IMR-90 (cell line): ENCODE results near the gene NUP107. TPM values are rescaled to one million over a fixed set of nuclear protein-coding genes. Genes with fewer than 3 reads are reported as not detected.

Experiments used
- ATAC-seq: fragments of 200-7000 bp; cut with Tn5 transposase; 2 replicates; pipeline ENCODE4 v1.9.1; 2020; ENCODE audit warnings: low read depth, mild to moderate bottlenecking, moderate library complexity
- BruUV-seq: library from RNA; stranded (reverse); fragments of 400-500 nt; replicated peaks from 2 replicates; lab custom pipeline; 2021; lab: Mats Ljungman, UMichigan
- CTCF ChIA-PET: fragments of 300-600 bp; formaldehyde crosslinking; extraction: SDS; loops from one replicate; lab custom pipeline; 2021; ENCODE audit warnings: antibody characterized with exemption; lab: Yijun Ruan, JAX
- POLR2A ChIA-PET: fragments of 300-600 bp; sonication (Branson Sonifier 250); formaldehyde crosslinking; loops from one replicate; lab custom pipeline; 2022; ENCODE audit warnings: antibody characterized with exemption; ENCODE audit not compliant: unreplicated experiment; lab: Charles Lee
- DNase-seq: peaks from one replicate; pipeline ENCODE4 v3.0.0; 2013
- H2AFZ ChIP-seq: replicated peaks from 2 replicates; pipeline ENCODE3; 2013; ENCODE audit warnings: low read length, mild to moderate bottlenecking; ENCODE audit not compliant: poor library complexity
- H2AK5ac ChIP-seq: 2 replicates; pipeline ENCODE4 v1.6.1; 2013; ENCODE audit warnings: low read depth, low read length, inconsistent platforms
- H2AK9ac ChIP-seq: replicated peaks from 2 replicates; pipeline ENCODE3; 2013; ENCODE audit warnings: mild to moderate bottlenecking, low read depth, low read length, moderate library complexity; ENCODE audit not compliant: poor library complexity
- H2BK120ac ChIP-seq: 2 replicates; pipeline ENCODE4 v1.6.1; 2013; ENCODE audit warnings: low read depth, low read length, inconsistent platforms
- H2BK15ac ChIP-seq: 3 replicates; pipeline ENCODE4 v1.6.1; 2013; ENCODE audit warnings: low read depth, low read length, inconsistent platforms
- H2BK20ac ChIP-seq: 2 replicates; pipeline ENCODE4 v1.6.1; 2013; ENCODE audit warnings: low read depth, mild to moderate bottlenecking, inconsistent platforms, low read length, moderate library complexity
- H2BK5ac ChIP-seq: 2 replicates; pipeline ENCODE4 v1.6.1; 2013; ENCODE audit warnings: mild to moderate bottlenecking, low read depth, low read length, inconsistent platforms; ENCODE audit not compliant: poor library complexity, severe bottlenecking
- H3K14ac ChIP-seq: replicated peaks from 2 replicates; pipeline ENCODE4 v1.6.1; 2013; ENCODE audit warnings: low read depth, low read length, inconsistent platforms
- H3K18ac ChIP-seq: 2 replicates; pipeline ENCODE4 v1.6.1; 2013; ENCODE audit warnings: low read depth, low read length, control low read depth
- H3K23ac ChIP-seq: 2 replicates; pipeline ENCODE4 v1.6.1; 2013; ENCODE audit warnings: low read depth, low read length, inconsistent platforms
- H3K27ac ChIP-seq: 2 replicates; pipeline ENCODE4 v1.5.1; 2013; ENCODE audit warnings: mild to moderate bottlenecking, control low read depth, low read length; ENCODE audit not compliant: insufficient read depth
- H3K27me3 ChIP-seq: 2 replicates; pipeline ENCODE4 v1.6.1; 2013; ENCODE audit warnings: low read length; ENCODE audit not compliant: control insufficient read depth, insufficient read depth
- H3K36me3 ChIP-seq: 2 replicates; pipeline ENCODE4 v1.6.1; 2013; ENCODE audit warnings: low read length, mixed read lengths; ENCODE audit not compliant: control insufficient read depth, insufficient read depth
- H3K4ac ChIP-seq: 2 replicates; pipeline ENCODE4 v1.6.1; 2013; ENCODE audit warnings: low read depth, low read length, inconsistent platforms
- H3K4me1 ChIP-seq: 2 replicates; pipeline ENCODE4 v1.6.1; 2013; ENCODE audit warnings: low read length, mixed read lengths; ENCODE audit not compliant: control insufficient read depth, insufficient read depth
- H3K4me2 ChIP-seq: 2 replicates; pipeline ENCODE4 v1.6.1; 2013; ENCODE audit warnings: low read depth, mild to moderate bottlenecking, control low read depth, low read length, moderate library complexity
- H3K4me3 ChIP-seq: 2 replicates; pipeline ENCODE4 v1.5.1; 2013; ENCODE audit warnings: low read depth, mild to moderate bottlenecking, control low read depth, low read length, moderate library complexity; ENCODE audit not compliant: insufficient read depth
- H3K56ac ChIP-seq: 2 replicates; pipeline ENCODE4 v1.6.1; 2013; ENCODE audit warnings: low read length, inconsistent platforms; ENCODE audit not compliant: insufficient read depth; ENCODE audit errors: extremely low read depth
- H3K79me1 ChIP-seq, 2 experiments: 2 replicates each; pipeline ENCODE4 v1.6.1; 2013; ENCODE audit warnings: low read length in 2 of 2, inconsistent platforms in 1 of 2, low read depth in 1 of 2
- H3K9ac ChIP-seq: 2 replicates; pipeline ENCODE4 v1.6.1; 2013; ENCODE audit warnings: low read depth, low read length, control low read depth
- H3K9me1 ChIP-seq: 2 replicates; pipeline ENCODE4 v1.6.1; 2013; ENCODE audit warnings: low read length, inconsistent platforms; ENCODE audit not compliant: insufficient read depth
- H3K9me3 ChIP-seq: 2 replicates; pipeline ENCODE4 v1.6.1; 2013; ENCODE audit warnings: low read length; ENCODE audit not compliant: control insufficient read depth, insufficient read depth
- H4K20me1 ChIP-seq: 2 replicates; pipeline ENCODE4 v1.6.1; 2013; ENCODE audit warnings: low read length, inconsistent platforms; ENCODE audit not compliant: insufficient read depth
- H4K5ac ChIP-seq: 2 replicates; pipeline ENCODE4 v1.6.1; 2013; ENCODE audit warnings: mild to moderate bottlenecking, low read depth, low read length, control low read depth
- H4K8ac ChIP-seq, 2 experiments: 2 replicates each; pipeline ENCODE4 v1.6.1; 2013; ENCODE audit warnings: low read depth in 2 of 2, low read length in 2 of 2, control low read depth in 1 of 2, inconsistent platforms in 1 of 2
- H4K91ac ChIP-seq: 2 replicates; pipeline ENCODE4 v1.6.1; 2013; ENCODE audit warnings: low read depth, low read length, inconsistent platforms; ENCODE audit not compliant: insufficient read depth
- CEBPB ChIP-seq: IDR thresholded peaks from 2 replicates; pipeline ENCODE4 v1.6.1; 2012; ENCODE audit warnings: low read depth, low read length, improper control_type of control experiment
- FOS ChIP-seq: fragments of 150-350 bp; IDR thresholded peaks from 2 replicates; pipeline ENCODE4 v1.6.1; 2016; ENCODE audit warnings: low read depth, low read length
- MAFK ChIP-seq: IDR thresholded peaks from 2 replicates; pipeline ENCODE4 v1.6.1; 2012; ENCODE audit warnings: low read depth, low read length, improper control_type of control experiment
- MXI1 ChIP-seq: IDR thresholded peaks from 2 replicates; pipeline ENCODE4 v1.6.1; 2012; ENCODE audit warnings: low read depth, mild to moderate bottlenecking, low read length, moderate library complexity, borderline replicate concordance
- NFE2L2 ChIP-seq: fragments of 150-350 bp; IDR thresholded peaks from 2 replicates; pipeline ENCODE4 v1.6.1; 2016; ENCODE audit warnings: low read depth, mild to moderate bottlenecking, low read length
- RCOR1 ChIP-seq: IDR thresholded peaks from 2 replicates; pipeline ENCODE4 v1.6.1; 2012; ENCODE audit warnings: mild to moderate bottlenecking, low read length, improper control_type of control experiment; ENCODE audit not compliant: insufficient replicate concordance
- SMC3 ChIP-seq: fragments of 150-350 bp; IDR thresholded peaks from 2 replicates; pipeline ENCODE4 v1.6.1; 2016; ENCODE audit warnings: low read depth, mild to moderate bottlenecking, antibody characterized with exemption, low read length, moderate library complexity
- WGBS, 2 experiments: methylation state at CpG; one replicate each; pipeline versions ENCODE4 v1.1.5 to v1.1.7; 2013; ENCODE audit warnings: missing lambda C conversion rate in 2 of 2; ENCODE audit not compliant: insufficient read length in 1 of 2; ENCODE audit errors: extremely low coverage in 2 of 2; 5-methylcytosine and 5-hydroxymethylcytosine counted together
- dilution Hi-C: fragments of 300-500 bp; cut with HindIII; formaldehyde crosslinking; loops from one replicate; pipeline ENCODE4 v1.14.3; 2018; ENCODE audit warnings: low sequenced_read_pairs; ENCODE audit not compliant: unreplicated experiment
- in situ Hi-C: fragments of 300-500 bp; cut with MboI; formaldehyde crosslinking; loops from 3 replicates; pipeline ENCODE4 v1.14.3; 2019; ENCODE audit warnings: low sequenced_read_pairs, inconsistent platforms, mixed read lengths
- intact Hi-C: fragments of 100-400 bp; cut with micrococcal nuclease; formaldehyde crosslinking; loops from 2 replicates; pipeline ENCODE4 v1.10.0; 2022
- polyA plus RNA-seq, 3 experiments: library from polyadenylated mRNA; depleted of rRNA; stranded (reverse); fragments of >200 nt; gene quantifications; 2 replicates each; pipeline ENCODE4 v1.2.3, GENCODE V29; 2012; ENCODE audit warnings: low replicate concordance in 1 of 3
- total RNA-seq: library from RNA; depleted of rRNA; stranded (reverse); fragments of >200 nt; gene quantifications from 2 replicates; pipeline ENCODE4 v1.2.3, GENCODE V29; 2012

NUP107 gene
- total and polyA plus RNA-seq, 2 of the 4 experiments (the other 2 are of a cell fraction), result 34.5 to 69.7 TPM

DNA sequence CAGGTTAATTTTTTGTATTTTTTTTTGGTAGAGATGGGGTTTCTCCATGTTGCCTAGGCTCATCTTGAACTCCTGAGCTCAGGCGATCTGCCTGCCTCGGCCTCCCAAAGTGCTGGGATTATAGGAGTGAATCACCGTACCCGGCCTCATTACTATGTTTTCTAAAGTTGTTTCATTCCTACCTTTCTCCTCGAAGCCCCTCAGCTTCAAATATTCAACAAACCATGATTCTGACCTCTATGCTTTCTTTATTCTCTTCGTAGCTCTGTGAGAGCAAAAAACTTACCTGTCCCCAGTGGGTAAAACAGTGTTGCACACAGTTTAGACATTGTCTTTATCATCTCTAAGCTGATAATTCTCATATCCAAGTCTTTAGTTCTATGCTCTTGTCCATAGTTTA, 95.0 kb downstream of the NUP107 start:
- Histone ChIP-seq H2AK5ac (no peak overlapping the region), H2BK20ac (no peak overlapping the region), H4K20me1 (no peaks in the 10 kb centered on the region), H3K56ac (no peak overlapping the region), H3K18ac (no peak overlapping the region), H3K4me3 (no peak overlapping the region), H3K9me3 (no peaks in the 10 kb centered on the region), H3K4me1 (peaks cover 2% of the 10 kb centered on the region; the same call in 1 of the 2 replicates), H3K23ac (no peak overlapping the region), H4K5ac (no peak overlapping the region), H3K79me1 (no peaks in the 10 kb centered on the region), H4K91ac (no peak overlapping the region), H3K27me3 (no peaks in the 10 kb centered on the region), H4K8ac (no peak overlapping the region), H2BK120ac (no peak overlapping the region), H3K9me1 (no peaks in the 10 kb centered on the region), H3K14ac (no peak overlapping the region), H3K27ac (no peak overlapping the region), H2BK15ac (no peak overlapping the region), H2BK5ac (no peak overlapping the region), H3K9ac (no peak overlapping the region), H2AFZ (no peak overlapping the region), H3K4ac (no peak overlapping the region), H3K4me2 (no peak overlapping the region), H3K36me3 (no peaks in the 10 kb centered on the region), H2AK9ac (no peak overlapping the region)
- BruUV-seq, result no TSS peak
- dilution Hi-C loops, result no loop called here
- WGBS, 2 experiments, result 73% methylated on average over 2 of the region's 6 CpGs; no CpG with 5 or more reads in 1 of the 2 experiments
- ChIA-PET CTCF (interaction anchor here (0.7 kb wide), 1 partner anchor 18 kb away, joined by 3 read pairs; no protein-coding TSS in a partner anchor), POLR2A (no interaction called here)
- DNase-seq (no peak), ATAC-seq (no peak)
- no peak for TF ChIP-seq MAFK
- no peak for TF ChIP-seq SMC3
- TF ChIP-seq FOS, result no peak
- no peak for TF ChIP-seq CEBPB
- TF ChIP-seq MXI1, result no peak
- TF ChIP-seq NFE2L2, result no peak
- TF ChIP-seq RCOR1, result no peak
- in situ Hi-C loops, result no loop called here
- intact Hi-C loops, result no loop called here
